ENCODE measurements around the gene DYSF.

The DYSF gene

DNA sequence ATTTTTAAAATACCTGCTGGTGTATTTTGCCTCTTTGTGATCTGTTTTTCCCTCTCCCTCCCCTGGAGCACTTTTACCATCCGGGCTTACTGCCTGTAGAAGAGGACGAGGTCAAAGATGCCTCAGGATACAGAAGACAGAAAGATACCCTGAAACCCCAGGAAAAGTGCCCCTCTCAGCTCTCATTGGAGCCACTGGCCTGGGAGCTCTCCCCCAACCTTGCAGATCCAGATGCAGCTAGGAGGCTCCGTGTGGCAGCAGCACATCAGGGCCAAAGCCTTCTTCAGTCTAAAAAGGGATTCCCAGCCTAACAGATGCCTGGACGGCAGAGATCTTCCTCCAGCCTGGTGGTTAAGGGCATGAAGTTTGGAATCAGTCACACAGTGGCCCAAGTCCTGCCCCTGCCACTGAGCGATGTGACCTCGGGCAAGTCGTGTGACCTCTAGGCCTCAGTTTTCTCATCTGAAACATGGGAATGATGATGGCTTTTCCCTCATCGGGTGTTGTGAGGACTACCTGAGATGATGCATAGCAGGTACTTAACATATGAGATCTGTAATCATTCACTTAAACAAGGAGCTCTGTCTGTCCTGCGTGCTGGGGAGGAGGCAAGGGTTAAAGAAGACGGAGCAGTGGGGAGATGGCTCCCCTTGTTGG, 239.4 kb downstream of the DYSF start:
- H3K4me3 ChIP-seq (ENCODE audit: low read depth, low read length): no peak overlapping the region
- no peak for DNase-seq (ENCODE audit: low read depth)
- TF ChIP-seq, protein P1, sequence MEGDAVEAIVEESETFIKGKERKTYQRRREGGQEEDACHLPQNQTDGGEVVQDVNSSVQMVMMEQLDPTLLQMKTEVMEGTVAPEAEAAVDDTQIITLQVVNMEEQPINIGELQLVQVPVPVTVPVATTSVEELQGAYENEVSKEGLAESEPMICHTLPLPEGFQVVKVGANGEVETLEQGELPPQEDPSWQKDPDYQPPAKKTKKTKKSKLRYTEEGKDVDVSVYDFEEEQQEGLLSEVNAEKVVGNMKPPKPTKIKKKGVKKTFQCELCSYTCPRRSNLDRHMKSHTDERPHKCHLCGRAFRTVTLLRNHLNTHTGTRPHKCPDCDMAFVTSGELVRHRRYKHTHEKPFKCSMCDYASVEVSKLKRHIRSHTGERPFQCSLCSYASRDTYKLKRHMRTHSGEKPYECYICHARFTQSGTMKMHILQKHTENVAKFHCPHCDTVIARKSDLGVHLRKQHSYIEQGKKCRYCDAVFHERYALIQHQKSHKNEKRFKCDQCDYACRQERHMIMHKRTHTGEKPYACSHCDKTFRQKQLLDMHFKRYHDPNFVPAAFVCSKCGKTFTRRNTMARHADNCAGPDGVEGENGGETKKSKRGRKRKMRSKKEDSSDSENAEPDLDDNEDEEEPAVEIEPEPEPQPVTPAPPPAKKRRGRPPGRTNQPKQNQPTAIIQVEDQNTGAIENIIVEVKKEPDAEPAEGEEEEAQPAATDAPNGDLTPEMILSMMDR (IDR thresholded peaks at IDR 0.05; ENCODE audit: low read depth, low read length, missing control alignments): no peak

DNA sequence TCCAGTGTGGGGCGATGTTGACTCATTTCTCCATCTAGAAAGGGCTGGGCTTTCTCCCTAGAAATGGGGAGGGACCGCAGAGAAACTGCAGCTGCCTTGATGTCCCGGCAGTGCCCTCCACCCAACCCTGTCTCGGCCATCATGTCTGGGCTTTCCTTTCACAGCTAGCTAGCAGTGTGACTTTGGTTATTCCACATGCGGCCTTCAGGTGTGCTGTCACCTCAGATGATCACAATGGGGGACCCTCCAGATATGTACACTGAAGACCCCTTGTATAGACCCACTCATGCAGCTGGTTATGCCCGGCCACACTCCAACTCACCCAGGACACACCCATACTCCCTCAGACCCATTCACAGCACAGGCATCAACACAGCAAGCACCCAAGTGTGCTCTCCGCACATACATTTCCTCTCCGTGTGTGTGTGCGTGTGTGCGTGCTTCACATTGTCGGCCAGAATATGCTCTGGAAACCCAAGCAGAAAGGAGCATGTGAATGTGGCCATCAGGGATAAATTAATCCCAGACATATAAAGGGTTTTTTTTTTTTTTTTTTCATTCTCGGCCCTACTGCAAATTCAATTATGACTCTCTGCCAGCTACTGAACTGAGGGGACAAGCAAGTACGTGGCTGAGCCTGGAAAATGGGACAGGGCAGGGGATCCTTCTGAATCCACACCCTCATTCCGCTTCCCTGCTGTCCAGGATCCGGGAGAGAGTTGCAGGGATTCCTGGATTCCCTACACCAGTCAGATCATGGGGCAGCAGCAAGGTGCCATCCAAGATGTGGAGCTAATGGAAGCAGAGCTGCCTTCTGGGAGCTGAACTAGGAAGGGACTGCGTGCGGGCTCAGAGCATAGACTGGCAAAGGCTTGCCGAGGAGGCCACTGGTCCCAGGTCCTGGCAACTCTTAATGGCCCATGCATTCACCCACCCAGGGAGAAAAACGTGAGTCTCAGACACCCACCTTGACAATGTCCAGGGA, 240.2 kb downstream of the DYSF start:
- DNase-seq (ENCODE audit: low read depth): no peak
- TF ChIP-seq, protein P1 (IDR thresholded peaks at IDR 0.05; ENCODE audit: low read depth, low read length, missing control alignments): no peak

DNA sequence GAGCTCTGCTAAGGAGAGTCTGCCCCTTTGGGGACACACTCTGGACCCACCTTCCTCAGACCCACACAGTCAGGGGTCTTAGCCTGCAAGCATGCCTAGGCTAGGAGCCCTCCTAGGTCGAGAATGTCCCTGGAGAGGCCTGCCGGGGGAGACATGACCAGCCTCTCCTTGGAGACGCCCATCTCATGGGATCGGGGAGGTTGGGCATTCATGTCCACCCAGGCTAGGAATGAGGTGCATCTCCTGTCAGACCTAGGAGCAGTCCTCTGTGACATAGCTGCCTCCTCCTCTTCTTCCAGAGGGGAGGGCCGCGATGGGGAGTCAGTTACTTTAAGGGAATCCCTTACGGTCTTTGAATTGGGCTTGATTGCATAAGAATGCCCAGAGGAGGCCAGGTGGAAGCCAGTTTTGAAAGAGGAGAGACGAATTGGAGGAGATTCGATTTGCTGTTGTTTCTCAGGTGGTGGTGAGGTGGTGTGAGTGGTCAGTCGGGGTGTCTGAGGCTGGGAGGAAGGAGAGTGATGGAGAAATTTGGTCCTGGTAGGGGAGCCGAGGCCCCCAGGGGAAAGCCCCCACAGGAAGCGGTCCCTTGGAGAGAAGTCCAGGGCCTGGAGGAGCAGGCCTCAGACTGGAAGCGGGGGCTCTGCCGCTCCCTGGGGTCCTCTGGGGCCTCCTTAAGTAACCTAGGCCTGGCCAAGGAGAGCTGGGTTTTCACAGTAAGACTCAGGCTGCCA, 241.3 kb downstream of the DYSF start:
- TF ChIP-seq, protein P1 (IDR thresholded peaks at IDR 0.05; ENCODE audit: low read depth, low read length, missing control alignments): no peak
- no peak overlapping the region for H3K4me3 ChIP-seq (ENCODE audit: low read depth, low read length)
- no peak for DNase-seq (ENCODE audit: low read depth)

More for the DNA sequence above, 240.2 kb downstream of the DYSF start:
- no peak overlapping the region for H3K4me3 ChIP-seq (ENCODE audit: low read depth, low read length)

DNA sequence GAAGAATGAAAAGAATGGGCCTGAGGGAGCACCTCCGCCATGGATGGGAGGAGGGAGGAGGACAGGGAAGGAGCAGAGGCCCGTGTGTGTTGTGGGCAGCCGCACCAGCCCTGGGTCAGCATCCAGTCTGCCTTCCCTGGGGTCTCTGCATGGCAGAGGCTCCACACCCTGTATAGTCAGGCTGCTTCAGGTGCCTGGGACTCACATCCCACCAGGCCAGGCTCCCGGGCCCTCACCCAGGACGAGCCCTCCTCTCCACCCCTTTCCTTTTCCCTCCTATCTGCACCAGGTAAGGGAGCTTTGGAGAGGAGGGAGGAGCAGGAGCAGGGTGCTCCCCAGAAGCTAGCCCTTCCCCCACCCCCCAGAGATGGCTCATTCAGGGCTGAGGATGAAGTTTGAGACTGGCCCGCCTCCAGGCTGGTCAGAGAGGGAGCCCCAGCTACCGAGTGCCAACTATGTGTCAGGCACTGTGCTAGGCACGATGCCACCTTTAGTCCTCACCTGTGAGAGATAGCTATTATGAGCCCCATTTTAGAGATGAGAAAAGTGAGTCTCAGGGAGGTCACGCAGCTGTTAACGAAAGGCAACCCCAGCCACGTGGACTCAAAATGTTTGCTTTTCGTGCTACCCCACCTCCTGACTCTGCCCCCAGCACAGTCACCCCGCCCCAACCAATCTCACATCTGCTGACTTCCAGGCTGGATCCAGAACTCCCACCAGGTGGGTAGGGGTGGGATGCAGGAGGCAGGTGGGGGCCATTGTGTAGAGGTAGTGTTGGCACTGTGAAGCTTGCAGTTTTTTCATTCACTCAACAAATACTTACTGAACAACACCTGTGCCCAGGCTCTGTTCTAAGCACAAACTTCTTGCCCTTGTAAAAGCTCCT, 242.1 kb downstream of the DYSF start:
- TF ChIP-seq, protein P1 (IDR thresholded peaks at IDR 0.05; ENCODE audit: low read depth, low read length, missing control alignments): no peak
- H3K4me3 ChIP-seq (ENCODE audit: low read depth, low read length): no peak overlapping the region
- no peak for DNase-seq (ENCODE audit: low read depth)

DNA sequence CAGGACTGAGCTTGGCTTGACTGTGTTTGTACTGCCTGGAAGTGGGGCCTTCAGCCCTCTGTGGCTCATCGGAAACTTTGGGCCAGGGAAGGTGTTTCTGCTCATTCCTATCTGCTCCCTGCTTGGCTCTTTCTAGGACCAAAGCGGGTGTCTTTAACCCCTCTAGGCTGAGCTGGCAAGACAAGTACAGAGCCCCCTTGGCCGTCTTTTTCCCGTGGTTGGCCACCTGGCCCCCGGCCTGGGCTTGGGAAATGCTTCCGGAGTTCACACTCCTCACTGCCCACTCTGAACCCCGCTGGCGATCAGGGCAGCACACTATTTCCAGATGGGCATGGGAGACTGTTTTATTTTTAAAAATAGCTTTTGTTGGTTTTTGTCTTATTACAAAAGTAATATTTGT, 243.0 kb downstream of the DYSF start:
- TF ChIP-seq, protein P1 (IDR thresholded peaks at IDR 0.05; ENCODE audit: low read depth, low read length, missing control alignments): no peak
- no peak for DNase-seq (ENCODE audit: low read depth)
- no peak overlapping the region for H3K4me3 ChIP-seq (ENCODE audit: low read depth, low read length)
